Loucy (cell line): ENCODE results near the gene STK39.

Experiments
- CTCF ChIP-seq: fragments of 200-600 bp; sonication (generic); conservative IDR thresholded peaks from 2 replicates; pipeline ENCODE4 v1.5.1; 2014; ENCODE audit warnings: mild to moderate bottlenecking, antibody characterized with exemption, low read length
- EZH2phosphoT487 ChIP-seq: fragments of 200-600 bp; IDR thresholded peaks from 2 replicates; pipeline ENCODE4 v1.6.1; 2018; ENCODE audit warnings: antibody characterized with exemption, mild to moderate bottlenecking, moderate library complexity, borderline replicate concordance

GRCh38 chr2:167914969-167915368 is 332.4 kb downstream of the STK39 start:
- no peak for TF ChIP-seq CTCF
- TF ChIP-seq EZH2phosphoT487: no peak
